ENCODE data around the gene TRPV2.

TRPV2 gene

DNA sequence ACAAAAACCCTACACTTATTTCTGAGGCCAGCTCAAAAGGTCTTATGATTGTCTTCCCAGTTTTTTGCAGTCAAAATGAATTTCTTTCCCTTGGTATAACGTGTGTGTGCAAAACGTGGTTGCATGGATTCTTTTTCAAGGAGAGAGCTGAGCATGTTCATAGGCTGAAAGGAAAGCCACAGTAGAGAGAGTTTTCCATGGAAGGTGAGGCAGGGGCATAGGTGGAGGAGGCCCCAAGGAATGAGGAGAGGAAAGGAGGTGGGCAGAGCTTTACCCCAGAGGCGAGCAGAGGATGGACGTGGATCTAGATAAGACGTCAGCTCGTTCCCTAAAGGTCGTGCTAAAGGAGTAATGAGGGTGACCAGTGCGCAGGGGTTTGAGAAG lies 22.8 kb downstream of the TRPV2 start:
- Histone ChIP-seq H3K9me2 (replicated peaks; ENCODE audit: control insufficient read depth, low read length) (no peaks in the 10 kb centered on the region), H3K4me1 (ENCODE audit: control insufficient read depth, low read length) (peaks cover 50% of the 10 kb centered on the region), H3K4me3 (ENCODE audit: low read length) (peak overlapping the region; percentile 72), H3K27me3 (ENCODE audit: control insufficient read depth, low read length) (no peaks in the 10 kb centered on the region), H4K20me1 (ENCODE audit: control insufficient read depth, insufficient read depth, low read depth, low read length) (peaks cover 15% of the 10 kb centered on the region; the same call in 1 of the 2 replicates), H3K79me2 (ENCODE audit: control insufficient read depth, low read length) (peaks cover 47% of the 10 kb centered on the region), H3K27ac (ENCODE audit: low read depth, low read length) (peak overlapping the region; percentile 50), H3K4me2 (ENCODE audit: low read length) (peak overlapping the region; percentile 77), H3K9me3 (ENCODE audit: control insufficient read depth, insufficient read depth, low read length) (no peaks in the 10 kb centered on the region), H3K36me3 (ENCODE audit: control insufficient read depth, low read length) (peaks cover 44% of the 10 kb centered on the region), H3F3A (ENCODE audit: control insufficient read depth, insufficient read depth) (peaks cover 42% of the 10 kb centered on the region)
- TF ChIP-seq, protein P1, sequence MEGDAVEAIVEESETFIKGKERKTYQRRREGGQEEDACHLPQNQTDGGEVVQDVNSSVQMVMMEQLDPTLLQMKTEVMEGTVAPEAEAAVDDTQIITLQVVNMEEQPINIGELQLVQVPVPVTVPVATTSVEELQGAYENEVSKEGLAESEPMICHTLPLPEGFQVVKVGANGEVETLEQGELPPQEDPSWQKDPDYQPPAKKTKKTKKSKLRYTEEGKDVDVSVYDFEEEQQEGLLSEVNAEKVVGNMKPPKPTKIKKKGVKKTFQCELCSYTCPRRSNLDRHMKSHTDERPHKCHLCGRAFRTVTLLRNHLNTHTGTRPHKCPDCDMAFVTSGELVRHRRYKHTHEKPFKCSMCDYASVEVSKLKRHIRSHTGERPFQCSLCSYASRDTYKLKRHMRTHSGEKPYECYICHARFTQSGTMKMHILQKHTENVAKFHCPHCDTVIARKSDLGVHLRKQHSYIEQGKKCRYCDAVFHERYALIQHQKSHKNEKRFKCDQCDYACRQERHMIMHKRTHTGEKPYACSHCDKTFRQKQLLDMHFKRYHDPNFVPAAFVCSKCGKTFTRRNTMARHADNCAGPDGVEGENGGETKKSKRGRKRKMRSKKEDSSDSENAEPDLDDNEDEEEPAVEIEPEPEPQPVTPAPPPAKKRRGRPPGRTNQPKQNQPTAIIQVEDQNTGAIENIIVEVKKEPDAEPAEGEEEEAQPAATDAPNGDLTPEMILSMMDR (IDR thresholded peaks at IDR 0.05; ENCODE audit: low read depth, low read length, poor library complexity, severe bottlenecking): no peak
- no peak for TF ChIP-seq EZH2phosphoT487 (IDR thresholded peaks at IDR 0.05; ENCODE audit: borderline replicate concordance, low read length)

DNA sequence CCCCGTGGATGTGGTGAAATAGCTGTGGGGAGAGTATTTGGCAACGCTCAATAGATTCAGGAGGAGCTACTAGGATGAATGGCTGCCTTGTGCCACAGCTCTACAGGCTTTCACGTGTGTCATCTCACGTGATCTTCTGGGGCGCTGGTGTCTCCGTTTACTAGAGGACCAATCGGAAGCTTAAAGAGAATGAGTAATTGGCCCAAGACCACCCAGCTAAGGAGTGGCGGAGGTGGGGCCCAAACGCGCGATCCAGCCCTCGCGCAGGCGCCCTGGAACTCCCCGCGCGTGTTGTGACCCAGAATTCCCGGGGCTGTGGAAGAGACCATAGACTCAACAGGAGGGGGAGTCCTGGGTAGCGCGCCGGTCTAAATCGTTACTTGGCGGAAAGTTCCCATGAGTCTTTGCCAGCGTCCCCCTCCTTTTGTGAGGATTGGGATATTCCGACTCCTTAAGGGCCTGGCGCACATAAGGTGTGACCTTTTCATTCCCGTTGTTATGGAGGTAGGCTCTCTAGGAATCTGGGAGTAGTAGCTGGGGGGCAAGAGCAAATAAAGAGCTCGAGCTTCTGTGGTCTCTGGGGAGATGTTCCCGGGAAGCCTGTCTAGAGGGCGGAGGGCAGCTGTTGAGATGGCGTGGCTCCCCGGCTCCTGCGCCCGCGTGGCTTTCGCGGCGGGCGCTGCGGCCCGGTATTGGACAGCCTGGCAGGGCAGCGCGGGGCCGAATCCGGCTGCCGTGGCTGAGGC lies 23.4 kb downstream of the TRPV2 start:
- TF ChIP-seq EZH2phosphoT487 (IDR thresholded peaks at IDR 0.05; ENCODE audit: borderline replicate concordance, low read length): no peak
- TF ChIP-seq, protein P1 (IDR thresholded peaks at IDR 0.05; ENCODE audit: low read depth, low read length, poor library complexity, severe bottlenecking): no peak
- H3K9me2 ChIP-seq (replicated peaks; ENCODE audit: control insufficient read depth, low read length): no peaks in the 10 kb centered on the region
- H3K4me2 ChIP-seq (ENCODE audit: low read length): peak overlapping the region; percentile 94
- H3K4me3 ChIP-seq (ENCODE audit: low read length): peak overlapping the region; percentile 89
- H3K4me1 ChIP-seq (ENCODE audit: control insufficient read depth, low read length): peaks cover 54% of the 10 kb centered on the region
- peaks cover 16% of the 10 kb centered on the region; the same call in 1 of the 2 replicates for H4K20me1 ChIP-seq (ENCODE audit: control insufficient read depth, insufficient read depth, low read depth, low read length)
- H3K9me3 ChIP-seq (ENCODE audit: control insufficient read depth, insufficient read depth, low read length): no peaks in the 10 kb centered on the region
- H3F3A ChIP-seq (ENCODE audit: control insufficient read depth, insufficient read depth): peaks cover 48% of the 10 kb centered on the region
- H3K36me3 ChIP-seq (ENCODE audit: control insufficient read depth, low read length): peaks cover 49% of the 10 kb centered on the region
- peak overlapping the region; percentile 86 for H3K27ac ChIP-seq (ENCODE audit: low read depth, low read length)
- H3K79me2 ChIP-seq (ENCODE audit: control insufficient read depth, low read length): peaks cover 53% of the 10 kb centered on the region
- no peaks in the 10 kb centered on the region for H3K27me3 ChIP-seq (ENCODE audit: control insufficient read depth, low read length)

DNA sequence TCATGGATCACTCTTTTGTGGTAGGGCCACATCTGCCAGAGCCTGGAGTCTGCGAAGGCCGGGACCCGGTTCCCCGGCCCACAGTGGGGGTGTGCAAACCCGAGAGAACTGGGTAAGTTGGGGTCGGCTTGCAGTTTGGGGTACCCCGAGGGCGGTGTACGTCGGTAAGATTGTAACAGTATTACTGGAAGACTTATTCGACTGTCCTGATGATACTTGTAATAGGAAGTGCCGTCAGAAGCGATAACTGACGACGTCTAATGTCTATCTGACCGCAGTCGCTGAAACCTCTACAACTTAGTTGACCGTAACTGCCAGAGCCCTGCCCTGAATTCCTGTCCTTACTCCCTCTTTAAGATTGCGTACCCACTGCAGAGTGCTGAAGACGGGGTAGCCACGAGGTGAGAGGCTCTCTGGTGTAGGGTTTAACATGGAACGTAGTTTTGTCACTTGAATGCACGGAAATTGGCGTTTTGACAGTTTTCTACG lies 24.0 kb downstream of the TRPV2 start:
- Histone ChIP-seq H3F3A (ENCODE audit: control insufficient read depth, insufficient read depth) (peaks cover 54% of the 10 kb centered on the region), H4K20me1 (ENCODE audit: control insufficient read depth, insufficient read depth, low read depth, low read length) (peaks cover 16% of the 10 kb centered on the region; the same call in 1 of the 2 replicates), H3K27ac (ENCODE audit: low read depth, low read length) (peak overlapping the region; percentile 86), H3K4me2 (ENCODE audit: low read length) (peak overlapping the region; percentile 94), H3K36me3 (ENCODE audit: control insufficient read depth, low read length) (peaks cover 55% of the 10 kb centered on the region), H3K9me2 (replicated peaks; ENCODE audit: control insufficient read depth, low read length) (no peaks in the 10 kb centered on the region), H3K4me3 (ENCODE audit: low read length) (peak overlapping the region; percentile 89), H3K4me1 (ENCODE audit: control insufficient read depth, low read length) (peaks cover 58% of the 10 kb centered on the region), H3K79me2 (ENCODE audit: control insufficient read depth, low read length) (peaks cover 59% of the 10 kb centered on the region), H3K27me3 (ENCODE audit: control insufficient read depth, low read length) (no peaks in the 10 kb centered on the region), H3K9me3 (ENCODE audit: control insufficient read depth, insufficient read depth, low read length) (no peaks in the 10 kb centered on the region)
- TF ChIP-seq, protein P1 (IDR thresholded peaks at IDR 0.05; ENCODE audit: low read depth, low read length, poor library complexity, severe bottlenecking): no peak
- TF ChIP-seq EZH2phosphoT487 (IDR thresholded peaks at IDR 0.05; ENCODE audit: borderline replicate concordance, low read length): no peak
